T-cell (primary cell): ENCODE data around the gene SRRM1. TPM values are rescaled to one million over a fixed set of nuclear protein-coding genes. Genes with fewer than 3 reads are reported as not detected.

Source experiments
- ATAC-seq, 4 experiments: fragments of 200-7000 bp in 3 of 4; fragments of 150-1000 bp in 1 of 4; cut with Tn5 transposase; replicated peaks in 1 of 4; 1 replicate in 3 of 4; 2 replicates in 1 of 4; pipeline ENCODE4 v1.10.0; 2021; ENCODE audit warnings: moderate library complexity in 3 of 4, mild to moderate bottlenecking in 2 of 4, moderate number of reproducible peaks in 1 of 4
- CTCF ChIA-PET, 2 donors: fragments of 300-600 bp; sonication (Branson Sonifier 250); formaldehyde crosslinking; loops; one replicate each; lab custom pipeline; 2022; ENCODE audit warnings: antibody characterized with exemption in 2 of 2; lab: Charles Lee
- POLR2A ChIA-PET, 2 donors: fragments of 300-600 bp; sonication (Branson Sonifier 250); formaldehyde crosslinking; loops; one replicate each; lab custom pipeline; 2022; ENCODE audit warnings: antibody characterized with exemption in 2 of 2; lab: Charles Lee
- DNase-seq, 35 experiments: peaks; one replicate each; pipeline versions ENCODE4 v3.0.0 to v3.0.0-alpha.2; 2013 to 2023
- H3K27ac ChIP-seq: one replicate; pipeline ENCODE4 v1.5.1; 2013; ENCODE audit warnings: low read length
- H3K27me3 ChIP-seq, 2 experiments: replicated peaks in 1 of 2; 1 replicate in 1 of 2; 2 replicates in 1 of 2; pipeline versions ENCODE4 v1.6.1 to v1.7.0; 2013; ENCODE audit warnings: low read length in 1 of 2, mixed read lengths in 1 of 2; ENCODE audit not compliant: control insufficient read depth in 2 of 2, insufficient read depth in 2 of 2; ENCODE audit errors: extremely low read depth in 1 of 2
- H3K36me3 ChIP-seq, 2 donors: 1 replicate in 1 of 2; 2 replicates in 1 of 2; pipeline versions ENCODE4 v1.6.1 to v1.7.0; 2013; ENCODE audit warnings: low read length in 1 of 2; ENCODE audit not compliant: control insufficient read depth in 2 of 2, insufficient read depth in 1 of 2; ENCODE audit errors: extremely low read depth in 1 of 2
- H3K4me1 ChIP-seq, 2 experiments: 1 replicate in 1 of 2; 2 replicates in 1 of 2; pipeline versions ENCODE4 v1.6.1 to v1.7.0; 2013; ENCODE audit warnings: low read length in 2 of 2, mixed read lengths in 1 of 2; ENCODE audit not compliant: insufficient read depth in 2 of 2, control insufficient read depth in 1 of 2; ENCODE audit errors: extremely low read depth in 1 of 2
- H3K4me3 ChIP-seq, 2 donors: 1 replicate in 1 of 2; 2 replicates in 1 of 2; pipeline versions ENCODE4 v1.5.1 to v1.7.0; 2013; ENCODE audit warnings: mild to moderate bottlenecking in 2 of 2, low read length in 1 of 2, moderate library complexity in 1 of 2; ENCODE audit not compliant: control insufficient read depth in 1 of 2; ENCODE audit errors: extremely low read depth in 1 of 2
- H3K9me3 ChIP-seq: 2 replicates; pipeline ENCODE4 v1.7.0; 2013
- H3K27ac Mint-ChIP-seq, 2 donors: one replicate each; pipeline ENCODE4 v1.8.0; 2020 to 2021; ENCODE audit warnings: mild to moderate bottlenecking in 2 of 2, mixed read lengths in 2 of 2
- H3K27me3 Mint-ChIP-seq, 2 donors: one replicate each; pipeline ENCODE4 v1.8.0; 2021 to 2022; ENCODE audit warnings: mixed read lengths in 2 of 2
- H3K36me3 Mint-ChIP-seq: one replicate; pipeline ENCODE4 v1.8.0; 2021; ENCODE audit warnings: mixed read lengths
- H3K4me1 Mint-ChIP-seq, 3 donors: one replicate each; pipeline ENCODE4 v1.8.0; 2020 to 2022; ENCODE audit warnings: mixed read lengths in 3 of 3, mild to moderate bottlenecking in 1 of 3
- H3K4me3 Mint-ChIP-seq, 3 donors: one replicate each; pipeline ENCODE4 v1.8.0; 2020 to 2022; ENCODE audit warnings: mild to moderate bottlenecking in 3 of 3, mixed read lengths in 3 of 3, moderate library complexity in 3 of 3
- H3K9me3 Mint-ChIP-seq, 3 donors: one replicate each; pipeline ENCODE4 v1.8.0; 2020 to 2022; ENCODE audit warnings: mixed read lengths in 3 of 3
- WGBS: methylation state at CpG from one replicate; pipeline ENCODE4 v1.1.5; 2013; ENCODE audit warnings: missing lambda C conversion rate; ENCODE audit not compliant: insufficient coverage; 5-methylcytosine and 5-hydroxymethylcytosine counted together
- total RNA-seq, 35 experiments: library from RNA in 6 of 35; stranded (reverse) in 6 of 35; fragments of 120-200 nt in 1 of 35; gene quantifications; one replicate each; pipeline versions ENCODE4 v1.2.1 to v1.2.4 and lab custom pipeline; 2013 to 2026

Gene SRRM1
- total RNA-seq, 5 donors from 2014 or later (not counting 1 experiment from before 2014, with no cell fraction given) = 158 to 303 (median 181) TPM

- Mint-ChIP-seq H3K4me1 (peaks cover 22 to 34% (median 30%) of the 10 kb centered on the region in 3 donors), H3K27me3 (no peaks in the 10 kb centered on the region), H3K36me3 (peaks cover 3% of the 10 kb centered on the region), H3K9me3 (no peaks in the 10 kb centered on the region), H3K27ac (peak overlapping the region in 1 of 2 donors; percentile 99), H3K4me3 (peak overlapping the region; percentile 41 to 93 (median 82))
- ChIA-PET CTCF (interaction anchor here in 1 of 2 donors (0.6 kb wide), 1 partner anchor 442 kb away, joined by 3 read pairs; no protein-coding TSS in a partner anchor), POLR2A (interaction anchor here (0.6 to 0.7 kb wide), 4 partner anchors 11 to 107 kb away, joined by 3 to 15 read pairs (median 3); no protein-coding TSS in a partner anchor)
- peaks cover 19 to 21% of the 10 kb centered on the region in 2 experiments for H3K4me1 ChIP-seq
- no peaks in the 10 kb centered on the region for H3K9me3 ChIP-seq
- H3K36me3 ChIP-seq = no peaks in the 10 kb centered on the region
- H3K27ac ChIP-seq = no peak overlapping the region
- H3K4me3 ChIP-seq = no peak overlapping the region
- H3K27me3 ChIP-seq = no peaks in the 10 kb centered on the region
- ATAC-seq (no peak), DNase-seq (no peak)
- 100% methylated on average over 1 of the region's 7 CpGs for WGBS
These were observed 2.8 kb upstream of the SRRM1 start for GRCh38 chr1:24640288-24640687.

GRCh38 chr1:24641646-24642151 lies 1.4 kb upstream of the SRRM1 start:
- no peak for ATAC-seq
- ChIA-PET POLR2A (interaction anchor here in 1 of 2 donors (0.7 to 0.8 kb wide), 2 partner anchors 55 to 155 kb away, joined by 3 to 4 read pairs; no protein-coding TSS in a partner anchor), CTCF (interaction anchor here in 1 of 2 donors (1.2 to 1.4 kb wide), 3 partner anchors 206 to 226 kb away, joined by 3 to 9 read pairs (median 3); partner anchors contain the start of gene NIPAL3)
- peak overlapping the region; percentile 82 to 97 (median 93) for H3K4me3 Mint-ChIP-seq
- Histone ChIP-seq H3K4me3 (peak overlapping the region; percentile 49 to 65), H3K4me1 (peaks cover 19 to 22% of the 10 kb centered on the region in 2 experiments), H3K36me3 (peaks cover 0 to 6% of the 10 kb centered on the region in 2 donors), H3K27ac (peak overlapping the region; percentile 96), H3K9me3 (no peaks in the 10 kb centered on the region), H3K27me3 (no peaks in the 10 kb centered on the region)
- H3K9me3 Mint-ChIP-seq = no peaks in the 10 kb centered on the region
- peaks cover 33 to 46% (median 44%) of the 10 kb centered on the region in 3 donors for H3K4me1 Mint-ChIP-seq
- H3K36me3 Mint-ChIP-seq = peaks cover 13% of the 10 kb centered on the region
- peak overlapping the region; percentile 99 for H3K27ac Mint-ChIP-seq
- peak in 26 of 35 experiments; percentile 2 to 47 (median 16) for DNase-seq
- H3K27me3 Mint-ChIP-seq = no peaks in the 10 kb centered on the region
- WGBS = 1% methylated on average over 18 of the region's 24 CpGs

GRCh38 chr1:24643363-24644099 lies 429 bp downstream of the SRRM1 start:
- 0% methylated on average over 26 of the region's 53 CpGs for WGBS
- H3K4me1 Mint-ChIP-seq = peaks cover 51 to 61% (median 58%) of the 10 kb centered on the region in 3 donors

GRCh38 chr1:24644100-24644384 lies 940 bp downstream of the SRRM1 start:
- ATAC-seq = no peak
- peak overlapping the region; percentile 82 to 97 (median 93) for H3K4me3 Mint-ChIP-seq
- Histone ChIP-seq H3K4me1 (peaks cover 19 to 22% of the 10 kb centered on the region in 2 experiments), H3K4me3 (peak overlapping the region; percentile 95 to 97), H3K27me3 (no peaks in the 10 kb centered on the region), H3K27ac (peak overlapping the region; percentile 89), H3K36me3 (peaks cover 0 to 29% of the 10 kb centered on the region in 2 donors), H3K9me3 (no peaks in the 10 kb centered on the region)
- 4% methylated on average over 8 of the region's 9 CpGs for WGBS
- ChIA-PET CTCF (no interaction called here), POLR2A (interaction anchor here in 1 of 2 donors (1.4 kb wide), 1 partner anchor 10 kb away, joined by 3 read pairs; no protein-coding TSS in a partner anchor)
- peak overlapping the region; percentile 65 to 73 for H3K27ac Mint-ChIP-seq
- H3K9me3 Mint-ChIP-seq = no peaks in the 10 kb centered on the region
- DNase-seq = peak in 4 of 35 experiments; percentile 2 to 29 (median 6)
- peaks cover 51 to 64% (median 58%) of the 10 kb centered on the region in 3 donors for H3K4me1 Mint-ChIP-seq
- peaks cover 36% of the 10 kb centered on the region for H3K36me3 Mint-ChIP-seq
- H3K27me3 Mint-ChIP-seq = no peaks in the 10 kb centered on the region

More at GRCh38 chr1:24643363-24644099, 429 bp downstream of the SRRM1 start:
- Histone ChIP-seq H3K36me3 (peaks cover 0 to 24% of the 10 kb centered on the region in 2 donors), H3K4me3 (peak overlapping the region; percentile 95 to 97), H3K9me3 (no peaks in the 10 kb centered on the region), H3K27me3 (no peaks in the 10 kb centered on the region), H3K27ac (peak overlapping the region; percentile 89), H3K4me1 (peaks cover 19 to 22% of the 10 kb centered on the region in 2 experiments)
- ATAC-seq (peak; percentile 10 to 22 (median 18)), DNase-seq (peak in 9 of 35 experiments; percentile 3 to 42 (median 13))
- Mint-ChIP-seq H3K27me3 (no peaks in the 10 kb centered on the region), H3K4me3 (peak overlapping the region; percentile 82 to 97 (median 93)), H3K27ac (peak overlapping the region; percentile 73 to 99), H3K9me3 (no peaks in the 10 kb centered on the region), H3K36me3 (peaks cover 31% of the 10 kb centered on the region)
- CTCF ChIA-PET = no interaction called here
- POLR2A ChIA-PET = interaction anchor here in 1 of 2 donors (0.6 to 0.7 kb wide), 4 partner anchors 182 to 1301 kb away, joined by 3 read pairs; partner anchors contain the start of gene GRHL3

GRCh38 chr1:24648919-24649318 lies 5.8 kb downstream of the SRRM1 start:
- no peak overlapping the region for H3K4me3 Mint-ChIP-seq
- peaks cover 0 to 76% of the 10 kb centered on the region in 2 donors for H3K36me3 ChIP-seq
- no peak overlapping the region for H3K27ac Mint-ChIP-seq
- H3K9me3 Mint-ChIP-seq = no peaks in the 10 kb centered on the region
- no peaks in the 10 kb centered on the region for H3K9me3 ChIP-seq
- H3K4me1 Mint-ChIP-seq = peaks cover 49 to 54% (median 52%) of the 10 kb centered on the region in 3 donors
- ChIA-PET POLR2A (interaction anchor here in 1 of 2 donors (0.5 kb wide), 1 partner anchor 28 kb away, joined by 3 read pairs; no protein-coding TSS in a partner anchor), CTCF (interaction anchor here in 1 of 2 donors (0.6 kb wide), 1 partner anchor 497 kb away, joined by 3 read pairs; no protein-coding TSS in a partner anchor)
- ATAC-seq (no peak), DNase-seq (no peak)
- H3K27me3 Mint-ChIP-seq = no peaks in the 10 kb centered on the region
- no CpG with 5 or more reads among the region's 5 CpGs for WGBS
- no peak overlapping the region for H3K4me3 ChIP-seq
- peaks cover 5 to 14% of the 10 kb centered on the region in 2 experiments for H3K4me1 ChIP-seq
- H3K27ac ChIP-seq = no peak overlapping the region
- H3K27me3 ChIP-seq = no peaks in the 10 kb centered on the region
- H3K36me3 Mint-ChIP-seq = peaks cover 78% of the 10 kb centered on the region

- no peak overlapping the region for H3K27ac Mint-ChIP-seq
- H3K27me3 Mint-ChIP-seq = no peaks in the 10 kb centered on the region
- H3K4me3 Mint-ChIP-seq = no peak overlapping the region
- Histone ChIP-seq H3K27ac (no peak overlapping the region), H3K4me3 (no peak overlapping the region), H3K27me3 (no peaks in the 10 kb centered on the region), H3K4me1 (no peaks in the 10 kb centered on the region), H3K36me3 (peaks cover 4 to 98% of the 10 kb centered on the region in 2 donors), H3K9me3 (no peaks in the 10 kb centered on the region)
- peaks cover 33 to 46% (median 42%) of the 10 kb centered on the region in 3 donors for H3K4me1 Mint-ChIP-seq
- no peaks in the 10 kb centered on the region for H3K9me3 Mint-ChIP-seq
- ChIA-PET CTCF (interaction anchor here in 1 of 2 donors (0.5 kb wide), 1 partner anchor 91 kb away, joined by 3 read pairs; no protein-coding TSS in a partner anchor), POLR2A (interaction anchor here (0.6 kb wide), 2 partner anchors 7 to 8 kb away, joined by 4 read pairs; no protein-coding TSS in a partner anchor)
- no peak for ATAC-seq
- DNase-seq = no peak
- WGBS = no CpG with 5 or more reads among the region's 13 CpGs
- peaks cover 84% of the 10 kb centered on the region for H3K36me3 Mint-ChIP-seq
These were observed 9.3 kb downstream of the SRRM1 start for GRCh38 chr1:24652382-24652781.
